Measurements from ENCODE around the gene TCF25. TPM values are rescaled to one million over a fixed set of nuclear protein-coding genes. Genes with fewer than 3 reads are reported as not detected.

TCF25 gene
- total and polyA plus RNA-seq, 4 donors: 47.6 to 273 (median 216) TPM

DNA sequence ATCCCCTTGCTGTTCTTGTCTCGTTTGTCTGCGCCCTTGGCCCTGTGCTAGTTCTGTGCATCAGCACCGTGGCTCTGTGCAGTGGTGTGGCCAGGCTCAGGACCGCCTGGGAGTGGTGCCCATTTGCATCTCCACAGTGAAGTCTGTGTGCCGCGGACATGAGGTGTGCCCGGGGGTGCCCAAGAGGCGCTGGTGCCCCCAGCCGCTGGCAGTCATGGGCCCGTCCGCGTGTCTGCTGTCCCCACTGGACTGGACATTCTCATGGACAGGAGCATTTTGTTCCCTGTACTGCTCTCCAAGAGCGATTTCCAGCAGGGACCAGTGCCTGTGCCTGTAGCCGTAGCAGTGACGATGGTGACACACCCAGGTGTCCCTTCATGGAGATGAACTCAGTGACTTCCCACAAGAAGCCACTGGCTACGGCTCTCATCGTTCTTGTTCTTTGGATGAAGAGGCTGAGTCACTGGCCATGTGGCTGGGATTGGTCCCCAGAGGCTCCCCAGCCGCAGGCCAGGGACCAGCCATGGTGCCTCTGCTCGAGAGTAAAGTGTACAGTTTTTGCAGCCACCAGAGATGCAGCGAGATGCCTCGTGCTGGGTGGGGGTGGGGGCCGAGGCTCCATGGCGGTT lies 32.2 kb downstream of the TCF25 start:
- Histone ChIP-seq H3K36me3 (ENCODE audit: control insufficient read depth in 1 of 2, insufficient read depth in 2 of 2, low read length in 1 of 2) (peaks cover 0 to 14% of the 10 kb centered on the region in 2 donors), H3K27me3 (ENCODE audit: control insufficient read depth in 1 of 2, insufficient read depth in 2 of 2, low read length in 1 of 2) (no peaks in the 10 kb centered on the region), H3K4me3 (ENCODE audit: low read length in 2 of 2) (no peak overlapping the region), H3K4me1 (ENCODE audit: control insufficient read depth in 1 of 2, insufficient read depth in 2 of 2, low read length in 2 of 2) (no peaks in the 10 kb centered on the region), H3K27ac (ENCODE audit: low read depth in 1 of 2, low read length in 2 of 2) (no peak overlapping the region), H3K9me3 (ENCODE audit: control insufficient read depth, low read length) (no peaks in the 10 kb centered on the region)
- 86 to 87% methylated on average over 23 of the region's 23 CpGs for WGBS, 2 donors
- DNase-seq (peak; percentile 50 to 78), ATAC-seq (ENCODE audit: low FRiP score) (no peak)
- intact Hi-C loops (cut with DNase I): no loop called here

DNA sequence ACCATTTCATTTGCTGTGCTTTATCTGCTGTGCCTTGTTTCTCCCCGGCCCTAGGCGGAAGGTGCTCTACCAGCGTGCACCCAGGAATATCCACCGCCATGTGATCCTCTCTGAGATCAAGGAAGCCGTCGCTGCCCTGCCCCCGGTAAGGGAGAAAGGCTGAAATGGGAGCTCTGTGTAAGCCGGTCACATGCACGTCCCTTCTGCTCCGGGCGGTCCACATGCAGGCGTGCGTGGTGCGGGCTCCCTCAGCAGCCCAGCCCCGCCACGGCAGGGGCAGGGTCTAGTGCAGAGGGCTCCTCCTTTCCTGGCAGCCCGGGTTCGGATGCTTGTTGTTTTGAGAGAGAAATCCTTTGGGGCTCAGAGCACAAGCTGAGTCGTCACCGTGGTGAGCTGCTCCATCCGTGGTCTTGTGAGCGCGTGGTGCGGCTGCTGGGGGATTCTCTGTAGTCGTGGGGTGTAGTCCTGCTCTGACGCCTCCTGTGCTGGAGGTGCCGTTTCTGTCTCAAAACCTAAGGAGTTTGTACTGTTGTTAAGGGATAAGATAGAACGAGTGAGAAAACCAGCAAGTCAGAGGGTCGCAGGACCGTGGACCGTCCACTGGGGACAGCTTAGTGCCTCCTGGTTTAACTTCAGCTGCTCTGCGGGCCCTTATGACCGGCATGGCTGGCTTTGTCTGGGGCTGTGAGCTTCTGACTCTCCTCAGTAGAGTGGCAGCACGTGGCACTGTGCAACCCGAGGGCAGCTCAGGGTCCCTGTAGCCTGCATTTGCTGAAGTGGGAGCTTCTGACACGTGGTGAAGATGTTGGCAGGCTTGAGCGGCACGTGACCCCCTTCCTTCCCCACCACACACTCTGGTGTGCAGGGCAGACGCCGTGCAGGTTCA lies 33.0 kb downstream of the TCF25 start:
- DNase-seq (no peak), ATAC-seq (ENCODE audit: low FRiP score) (no peak)
- 94 to 95% methylated on average over 40 of the region's 40 CpGs for WGBS, 2 donors
- H3K4me1 ChIP-seq (ENCODE audit: control insufficient read depth in 1 of 2, insufficient read depth in 2 of 2, low read length in 2 of 2): no peaks in the 10 kb centered on the region
- H3K36me3 ChIP-seq (ENCODE audit: control insufficient read depth in 1 of 2, insufficient read depth in 2 of 2, low read length in 1 of 2): peaks cover 0 to 11% of the 10 kb centered on the region in 2 donors
- H3K27ac ChIP-seq (ENCODE audit: low read depth in 1 of 2, low read length in 2 of 2): no peak overlapping the region
- no peaks in the 10 kb centered on the region for H3K9me3 ChIP-seq (ENCODE audit: control insufficient read depth, low read length)
- intact Hi-C loops (cut with DNase I): no loop called here
- H3K27me3 ChIP-seq (ENCODE audit: control insufficient read depth in 1 of 2, insufficient read depth in 2 of 2, low read length in 1 of 2): no peaks in the 10 kb centered on the region
- no peak overlapping the region for H3K4me3 ChIP-seq (ENCODE audit: low read length in 2 of 2)

DNA sequence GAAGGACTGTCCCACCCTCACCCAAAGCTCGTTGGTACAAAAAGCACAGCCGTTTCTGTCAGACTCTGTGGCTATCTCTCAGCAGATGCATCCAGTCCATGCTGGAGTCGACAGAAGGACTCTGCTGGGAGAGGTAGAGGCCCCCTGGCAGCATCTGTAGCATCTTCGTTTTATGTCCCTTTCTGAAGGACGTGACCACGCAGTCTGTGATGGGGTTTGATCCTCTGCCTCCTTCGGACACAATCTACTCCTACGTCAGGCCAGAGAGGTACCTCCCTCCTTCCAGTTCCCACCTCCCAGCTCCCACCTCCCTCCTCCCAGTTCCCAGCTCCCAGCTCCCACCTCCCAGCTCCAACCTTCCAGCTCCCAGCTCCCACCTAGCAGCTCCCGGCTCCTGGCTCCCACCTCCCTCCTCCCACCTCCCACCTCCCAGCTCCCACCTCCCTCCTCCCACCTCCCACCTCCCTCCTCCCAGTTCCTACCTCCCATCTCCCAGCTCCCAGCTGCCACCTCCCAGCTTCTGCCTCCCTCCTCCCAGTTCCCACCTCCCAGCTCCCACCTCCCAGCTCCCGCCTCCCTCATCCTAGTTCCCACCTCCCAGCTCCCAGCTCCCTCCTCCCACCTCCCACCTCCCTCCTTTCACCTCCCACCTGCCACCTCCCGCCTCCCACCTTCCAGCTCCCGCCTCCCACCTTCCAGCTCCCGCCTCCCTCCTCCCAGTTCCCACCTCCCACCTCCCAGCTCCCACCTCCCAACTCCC lies 33.8 kb downstream of the TCF25 start:
- no peak for ATAC-seq (ENCODE audit: low FRiP score)
- WGBS, 2 donors: 96 to 97% methylated on average over 13 of the region's 13 CpGs

DNA sequence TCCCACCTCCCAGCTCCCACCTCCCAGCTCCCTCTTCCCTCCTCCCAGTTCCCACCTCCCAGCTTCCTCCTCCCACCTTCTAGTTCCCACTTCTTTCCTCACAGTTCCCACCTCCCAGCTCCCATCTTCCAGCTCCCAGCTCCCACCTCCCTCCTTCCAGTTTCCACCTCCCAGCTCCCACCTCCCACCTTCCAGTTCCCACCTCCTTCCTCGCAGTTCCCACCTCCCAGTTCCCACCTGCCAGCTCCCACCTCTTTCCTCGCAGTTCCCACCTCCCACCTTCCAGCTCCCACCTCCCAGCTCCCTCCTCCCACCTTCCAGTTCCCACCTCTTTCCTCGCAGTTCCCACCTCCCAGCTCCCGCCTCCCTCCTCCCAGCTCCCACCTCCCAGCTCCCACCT lies 34.8 kb downstream of the TCF25 start:
- no peak for DNase-seq

More for the DNA sequence above, 33.8 kb downstream of the TCF25 start:
- H3K27me3 ChIP-seq (ENCODE audit: control insufficient read depth in 1 of 2, insufficient read depth in 2 of 2, low read length in 1 of 2): no peaks in the 10 kb centered on the region
- H3K36me3 ChIP-seq (ENCODE audit: control insufficient read depth in 1 of 2, insufficient read depth in 2 of 2, low read length in 1 of 2): peaks cover 0 to 11% of the 10 kb centered on the region in 2 donors
- no peak for DNase-seq
- intact Hi-C loops (cut with DNase I): no loop called here
- no peak overlapping the region for H3K27ac ChIP-seq (ENCODE audit: low read depth in 1 of 2, low read length in 2 of 2)
- H3K4me3 ChIP-seq (ENCODE audit: low read length in 2 of 2): no peak overlapping the region
- H3K4me1 ChIP-seq (ENCODE audit: control insufficient read depth in 1 of 2, insufficient read depth in 2 of 2, low read length in 2 of 2): no peaks in the 10 kb centered on the region
- H3K9me3 ChIP-seq (ENCODE audit: control insufficient read depth, low read length): no peaks in the 10 kb centered on the region

DNA sequence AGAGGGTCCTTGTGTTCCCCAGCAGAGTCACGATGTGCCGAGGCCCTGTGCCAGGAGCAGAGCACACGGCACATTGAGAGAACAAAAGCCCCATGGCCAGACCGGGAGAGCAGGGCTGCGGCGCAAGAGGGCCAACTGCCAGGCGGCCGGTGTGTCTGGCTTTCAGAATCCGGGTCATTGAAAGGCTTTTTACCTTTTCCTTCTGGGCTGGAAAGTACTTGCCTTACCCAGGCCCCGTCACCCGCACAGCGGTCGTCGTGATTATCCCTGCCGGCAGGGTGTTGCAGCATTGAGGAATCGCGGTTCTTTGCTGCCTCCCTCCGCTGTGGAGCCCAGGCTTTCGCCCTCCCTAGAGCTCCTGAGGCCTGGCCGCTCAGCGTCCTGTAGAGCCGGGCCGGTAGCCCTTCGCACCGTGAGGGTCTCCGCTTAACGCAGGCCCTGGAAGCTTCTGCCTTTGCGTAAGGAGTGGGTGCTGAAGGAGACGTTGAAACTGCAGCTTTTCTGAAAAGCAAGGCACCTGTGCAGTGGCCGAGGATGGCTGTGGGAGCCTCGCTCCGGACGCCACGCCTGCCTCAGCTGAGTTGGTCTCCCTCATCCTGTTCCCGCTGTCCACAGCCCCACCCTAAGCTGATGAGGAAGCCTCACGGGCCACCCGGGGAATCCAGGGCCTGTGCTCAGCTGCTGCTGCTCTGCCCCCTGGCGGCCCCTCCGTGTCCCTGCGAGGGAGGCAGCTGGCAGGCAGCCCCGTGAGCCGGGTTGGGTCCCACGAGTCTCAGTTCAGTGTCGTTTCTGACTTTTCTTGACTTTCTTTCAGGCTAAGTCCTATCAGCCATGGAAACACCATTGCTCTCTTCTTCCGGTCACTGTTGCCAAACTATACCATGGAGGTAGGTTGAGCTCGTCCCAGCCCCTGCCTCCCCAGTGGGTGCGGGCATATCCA lies 36.7 kb downstream of the TCF25 start:
- WGBS, 2 donors: 67% methylated on average over 47 of the region's 47 CpGs
- ATAC-seq (ENCODE audit: low FRiP score): peak; percentile 82
- H3K4me1 ChIP-seq (ENCODE audit: control insufficient read depth in 1 of 2, insufficient read depth in 2 of 2, low read length in 2 of 2): no peaks in the 10 kb centered on the region
- peak; percentile 86 to 91 for DNase-seq
- no peaks in the 10 kb centered on the region for H3K9me3 ChIP-seq (ENCODE audit: control insufficient read depth, low read length)
- no peak overlapping the region for H3K4me3 ChIP-seq (ENCODE audit: low read length in 2 of 2)
- no peaks in the 10 kb centered on the region for H3K27me3 ChIP-seq (ENCODE audit: control insufficient read depth in 1 of 2, insufficient read depth in 2 of 2, low read length in 1 of 2)
- H3K27ac ChIP-seq (ENCODE audit: low read depth in 1 of 2, low read length in 2 of 2): no peak overlapping the region
- peaks cover 0 to 11% of the 10 kb centered on the region in 2 donors for H3K36me3 ChIP-seq (ENCODE audit: control insufficient read depth in 1 of 2, insufficient read depth in 2 of 2, low read length in 1 of 2)
- intact Hi-C loops (cut with DNase I): no loop called here

More for the DNA sequence above, 34.8 kb downstream of the TCF25 start:
- ATAC-seq (ENCODE audit: low FRiP score): no peak
- intact Hi-C loops (cut with DNase I): no loop called here
- Histone ChIP-seq H3K4me3 (ENCODE audit: low read length in 2 of 2) (no peak overlapping the region), H3K27ac (ENCODE audit: low read depth in 1 of 2, low read length in 2 of 2) (no peak overlapping the region), H3K36me3 (ENCODE audit: control insufficient read depth in 1 of 2, insufficient read depth in 2 of 2, low read length in 1 of 2) (peaks cover 0 to 11% of the 10 kb centered on the region in 2 donors), H3K27me3 (ENCODE audit: control insufficient read depth in 1 of 2, insufficient read depth in 2 of 2, low read length in 1 of 2) (no peaks in the 10 kb centered on the region), H3K4me1 (ENCODE audit: control insufficient read depth in 1 of 2, insufficient read depth in 2 of 2, low read length in 2 of 2) (no peaks in the 10 kb centered on the region), H3K9me3 (ENCODE audit: control insufficient read depth, low read length) (no peaks in the 10 kb centered on the region)
- WGBS, 2 donors: 96 to 99% methylated on average over 4 of the region's 4 CpGs

GRCh38 chr16:89910717-89911354 lies 37.4 kb downstream of the TCF25 start:
- ATAC-seq (ENCODE audit: low FRiP score) (no peak), DNase-seq (peak in 1 of 2 donors; percentile 47)
- WGBS, 2 donors: 91 to 95% methylated on average over 27 of the region's 27 CpGs
- no peaks in the 10 kb centered on the region for H3K9me3 ChIP-seq (ENCODE audit: control insufficient read depth, low read length)
- H3K4me1 ChIP-seq (ENCODE audit: control insufficient read depth in 1 of 2, insufficient read depth in 2 of 2, low read length in 2 of 2): no peaks in the 10 kb centered on the region
- intact Hi-C loops (cut with DNase I): no loop called here
- no peaks in the 10 kb centered on the region for H3K27me3 ChIP-seq (ENCODE audit: control insufficient read depth in 1 of 2, insufficient read depth in 2 of 2, low read length in 1 of 2)
- no peak overlapping the region for H3K27ac ChIP-seq (ENCODE audit: low read depth in 1 of 2, low read length in 2 of 2)
- H3K4me3 ChIP-seq (ENCODE audit: low read length in 2 of 2): no peak overlapping the region
- H3K36me3 ChIP-seq (ENCODE audit: control insufficient read depth in 1 of 2, insufficient read depth in 2 of 2, low read length in 1 of 2): peaks cover 0 to 11% of the 10 kb centered on the region in 2 donors

DNA sequence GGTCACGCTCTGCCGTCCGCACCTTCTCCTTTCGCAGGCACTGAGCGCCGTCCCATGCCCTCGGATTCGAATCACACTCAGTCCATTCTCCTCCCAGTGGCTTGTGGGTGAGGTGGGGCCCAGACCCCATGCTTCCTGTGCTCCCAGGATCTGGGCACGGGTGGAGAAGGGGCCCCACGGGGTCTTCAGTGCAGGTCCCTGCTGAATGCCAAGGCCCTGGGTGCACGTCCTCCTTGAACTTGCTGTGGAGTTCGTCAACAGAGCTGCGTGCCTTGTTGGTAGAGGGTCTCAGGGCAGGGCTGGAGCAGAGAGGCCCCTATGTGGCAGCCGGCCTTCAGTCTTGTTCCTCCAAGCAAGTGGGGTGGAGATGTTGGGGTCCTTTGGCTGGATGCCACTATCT lies 38.0 kb downstream of the TCF25 start:
- Histone ChIP-seq H3K4me1 (ENCODE audit: control insufficient read depth in 1 of 2, insufficient read depth in 2 of 2, low read length in 2 of 2) (no peaks in the 10 kb centered on the region), H3K36me3 (ENCODE audit: control insufficient read depth in 1 of 2, insufficient read depth in 2 of 2, low read length in 1 of 2) (peaks cover 0 to 5% of the 10 kb centered on the region in 2 donors), H3K27me3 (ENCODE audit: control insufficient read depth in 1 of 2, insufficient read depth in 2 of 2, low read length in 1 of 2) (no peaks in the 10 kb centered on the region), H3K4me3 (ENCODE audit: low read length in 2 of 2) (no peak overlapping the region), H3K27ac (ENCODE audit: low read depth in 1 of 2, low read length in 2 of 2) (no peak overlapping the region), H3K9me3 (ENCODE audit: control insufficient read depth, low read length) (no peaks in the 10 kb centered on the region)
- intact Hi-C loops (cut with DNase I): no loop called here
- peak in 1 of 2 donors; percentile 44 for DNase-seq
- no peak for ATAC-seq (ENCODE audit: low FRiP score)
- WGBS, 2 donors: 90 to 92% methylated on average over 14 of the region's 14 CpGs
